ENCODE results near the gene PTPRE. TPM values are rescaled to one million over a fixed set of nuclear protein-coding genes. Genes with fewer than 3 reads are reported as not detected.

Gene PTPRE
- total RNA-seq, 1 experiment from 2014 or later, result 0.50 TPM

- BruUV-seq (replicated peaks), result no TSS peak
- H3K9me3 Mint-ChIP-seq (ENCODE audit: unreplicated experiment), result no peaks in the 10 kb centered on the region
- TF ChIP-seq, protein P1, sequence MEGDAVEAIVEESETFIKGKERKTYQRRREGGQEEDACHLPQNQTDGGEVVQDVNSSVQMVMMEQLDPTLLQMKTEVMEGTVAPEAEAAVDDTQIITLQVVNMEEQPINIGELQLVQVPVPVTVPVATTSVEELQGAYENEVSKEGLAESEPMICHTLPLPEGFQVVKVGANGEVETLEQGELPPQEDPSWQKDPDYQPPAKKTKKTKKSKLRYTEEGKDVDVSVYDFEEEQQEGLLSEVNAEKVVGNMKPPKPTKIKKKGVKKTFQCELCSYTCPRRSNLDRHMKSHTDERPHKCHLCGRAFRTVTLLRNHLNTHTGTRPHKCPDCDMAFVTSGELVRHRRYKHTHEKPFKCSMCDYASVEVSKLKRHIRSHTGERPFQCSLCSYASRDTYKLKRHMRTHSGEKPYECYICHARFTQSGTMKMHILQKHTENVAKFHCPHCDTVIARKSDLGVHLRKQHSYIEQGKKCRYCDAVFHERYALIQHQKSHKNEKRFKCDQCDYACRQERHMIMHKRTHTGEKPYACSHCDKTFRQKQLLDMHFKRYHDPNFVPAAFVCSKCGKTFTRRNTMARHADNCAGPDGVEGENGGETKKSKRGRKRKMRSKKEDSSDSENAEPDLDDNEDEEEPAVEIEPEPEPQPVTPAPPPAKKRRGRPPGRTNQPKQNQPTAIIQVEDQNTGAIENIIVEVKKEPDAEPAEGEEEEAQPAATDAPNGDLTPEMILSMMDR (IDR thresholded peaks at IDR 0.05; ENCODE audit: insufficient read depth in 1 of 2, low read depth in 1 of 2, low read length in 1 of 2, severe bottlenecking in 1 of 2, unreplicated experiment in 1 of 2), result no peak
- no peak overlapping the region for H3K27ac Mint-ChIP-seq (ENCODE audit: unreplicated experiment)
- H3K36me3 Mint-ChIP-seq (ENCODE audit: insufficient read depth, unreplicated experiment), result no peaks in the 10 kb centered on the region
- CTCF ChIA-PET, result interaction anchor here (1.1 to 2.2 kb wide), 2 partner anchors 9 to 33 kb away, joined by 3 to 15 read pairs; no protein-coding TSS in a partner anchor
- POLR2A ChIA-PET, result no interaction called here
- H3K27me3 ChIP-seq (replicated peaks; ENCODE audit: control insufficient read depth, insufficient read depth, low read length), result 0 out of 2 replicates have a peak, but pooled peaks cover 1% of the 10 kb centered on the region
- no peaks in the 10 kb centered on the region for H3K4me1 Mint-ChIP-seq (ENCODE audit: low read depth, unreplicated experiment)
- H3K4me3 ChIP-seq (ENCODE audit: low read depth, low read length), result no peak overlapping the region
- no peak for DNase-seq
- no peaks in the 10 kb centered on the region for H3K4me1 ChIP-seq
- H3K4me3 Mint-ChIP-seq (ENCODE audit: unreplicated experiment), result no peak overlapping the region
- intact Hi-C loops (cut with micrococcal nuclease; ENCODE audit: unreplicated experiment), result no loop called here
- no peaks in the 10 kb centered on the region for H3K36me3 ChIP-seq (ENCODE audit: control insufficient read depth, insufficient read depth, low read length)
- peaks cover 6% of the 10 kb centered on the region for H3K27me3 Mint-ChIP-seq (ENCODE audit: insufficient read depth, unreplicated experiment)
- no peaks in the 10 kb centered on the region for H3K9me3 ChIP-seq
Observed at GRCh38 chr10:128036011-128036615, 129.2 kb downstream of the PTPRE start.

- no peaks in the 10 kb centered on the region for H3K36me3 Mint-ChIP-seq (ENCODE audit: insufficient read depth, unreplicated experiment)
- H3K9me3 Mint-ChIP-seq (ENCODE audit: unreplicated experiment), result no peaks in the 10 kb centered on the region
- no peak for DNase-seq
- POLR2A ChIA-PET, result no interaction called here
- no TSS peak for BruUV-seq (replicated peaks)
- no peak overlapping the region for H3K27ac Mint-ChIP-seq (ENCODE audit: unreplicated experiment)
- 0 out of 2 replicates have a peak, but pooled peaks cover 1% of the 10 kb centered on the region for H3K27me3 ChIP-seq (replicated peaks; ENCODE audit: control insufficient read depth, insufficient read depth, low read length)
- H3K9me3 ChIP-seq, result no peaks in the 10 kb centered on the region
- H3K36me3 ChIP-seq (ENCODE audit: control insufficient read depth, insufficient read depth, low read length), result no peaks in the 10 kb centered on the region
- no peak overlapping the region for H3K4me3 Mint-ChIP-seq (ENCODE audit: unreplicated experiment)
- H3K4me3 ChIP-seq (ENCODE audit: low read depth, low read length), result no peak overlapping the region
- peaks cover 6% of the 10 kb centered on the region for H3K27me3 Mint-ChIP-seq (ENCODE audit: insufficient read depth, unreplicated experiment)
- CTCF ChIA-PET, result interaction anchor here (1.0 kb wide), 1 partner anchor 32 kb away, joined by 3 read pairs; no protein-coding TSS in a partner anchor
- intact Hi-C loops (cut with micrococcal nuclease; ENCODE audit: unreplicated experiment), result no loop called here
- TF ChIP-seq, protein P1 (IDR thresholded peaks at IDR 0.05; ENCODE audit: insufficient read depth in 1 of 2, low read depth in 1 of 2, low read length in 1 of 2, severe bottlenecking in 1 of 2, unreplicated experiment in 1 of 2), result no peak
- H3K4me1 ChIP-seq, result no peaks in the 10 kb centered on the region
- no peaks in the 10 kb centered on the region for H3K4me1 Mint-ChIP-seq (ENCODE audit: low read depth, unreplicated experiment)
Observed at GRCh38 chr10:128036746-128037543, 130.0 kb downstream of the PTPRE start.

DNA sequence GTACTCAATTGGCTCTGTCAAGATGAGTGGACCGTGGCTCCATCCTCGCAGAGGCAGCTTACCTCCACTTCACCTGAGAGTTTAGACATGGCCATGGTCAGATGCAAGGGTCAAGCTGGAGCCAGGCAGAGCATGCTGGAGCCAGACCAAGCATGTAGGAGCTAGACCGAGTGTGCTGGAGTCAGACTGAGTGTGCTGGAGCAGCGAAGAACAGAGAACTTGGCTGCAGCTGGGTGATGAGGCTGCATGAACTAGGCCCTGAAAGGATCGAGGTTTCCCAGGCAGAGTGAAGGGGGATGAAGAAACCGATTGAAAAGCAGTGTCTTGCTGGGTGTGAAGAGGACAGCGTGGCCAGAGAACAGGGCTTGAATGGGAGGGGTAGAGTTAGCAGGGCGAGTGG lies 133.2 kb downstream of the PTPRE start:
- Mint-ChIP-seq H3K27ac (ENCODE audit: unreplicated experiment) (no peak overlapping the region), H3K4me3 (ENCODE audit: unreplicated experiment) (no peak overlapping the region), H3K9me3 (ENCODE audit: unreplicated experiment) (no peaks in the 10 kb centered on the region), H3K4me1 (ENCODE audit: low read depth, unreplicated experiment) (no peaks in the 10 kb centered on the region), H3K36me3 (ENCODE audit: insufficient read depth, unreplicated experiment) (no peaks in the 10 kb centered on the region), H3K27me3 (ENCODE audit: insufficient read depth, unreplicated experiment) (peaks cover 8% of the 10 kb centered on the region)
- Histone ChIP-seq H3K27me3 (replicated peaks; ENCODE audit: control insufficient read depth, insufficient read depth, low read length) (0 out of 2 replicates have a peak, but pooled peaks cover 1% of the 10 kb centered on the region), H3K4me3 (ENCODE audit: low read depth, low read length) (no peak overlapping the region), H3K9me3 (no peaks in the 10 kb centered on the region), H3K36me3 (ENCODE audit: control insufficient read depth, insufficient read depth, low read length) (no peaks in the 10 kb centered on the region), H3K4me1 (no peaks in the 10 kb centered on the region)
- TF ChIP-seq, protein P1 (IDR thresholded peaks at IDR 0.05; ENCODE audit: insufficient read depth in 1 of 2, low read depth in 1 of 2, low read length in 1 of 2, severe bottlenecking in 1 of 2, unreplicated experiment in 1 of 2), result no peak
- ChIA-PET POLR2A (no interaction called here), CTCF (no interaction called here)
- intact Hi-C loops (cut with micrococcal nuclease; ENCODE audit: unreplicated experiment), result no loop called here
- no peak for DNase-seq
- no TSS peak for BruUV-seq (replicated peaks)
